ENCODE measurements around the gene LYPD5.

The LYPD5 gene

DNA sequence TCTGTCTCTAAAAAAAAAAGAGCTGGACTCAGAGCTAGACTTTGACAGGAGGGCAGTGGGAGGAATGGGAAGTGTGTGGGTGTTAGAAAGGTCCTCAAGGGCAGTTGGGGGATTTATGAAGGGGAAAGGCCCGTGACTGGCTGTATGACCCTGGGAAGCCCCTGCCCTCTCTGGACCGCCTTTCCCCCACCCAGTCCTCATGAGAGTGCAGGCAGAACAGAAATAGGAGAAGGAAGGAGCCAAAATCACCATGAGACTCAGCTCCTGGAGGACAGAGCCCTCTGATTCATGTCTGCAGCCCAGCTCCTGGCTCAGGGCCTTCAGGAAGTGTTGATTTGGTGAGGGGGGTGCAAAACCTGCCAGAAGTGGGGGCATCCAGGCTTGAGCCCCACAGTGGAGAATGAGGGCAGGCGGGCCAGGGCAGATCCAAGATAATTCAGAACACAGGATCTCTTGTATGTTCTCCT, 38.7 kb downstream of the LYPD5 start:
- TF ChIP-seq, protein P1, sequence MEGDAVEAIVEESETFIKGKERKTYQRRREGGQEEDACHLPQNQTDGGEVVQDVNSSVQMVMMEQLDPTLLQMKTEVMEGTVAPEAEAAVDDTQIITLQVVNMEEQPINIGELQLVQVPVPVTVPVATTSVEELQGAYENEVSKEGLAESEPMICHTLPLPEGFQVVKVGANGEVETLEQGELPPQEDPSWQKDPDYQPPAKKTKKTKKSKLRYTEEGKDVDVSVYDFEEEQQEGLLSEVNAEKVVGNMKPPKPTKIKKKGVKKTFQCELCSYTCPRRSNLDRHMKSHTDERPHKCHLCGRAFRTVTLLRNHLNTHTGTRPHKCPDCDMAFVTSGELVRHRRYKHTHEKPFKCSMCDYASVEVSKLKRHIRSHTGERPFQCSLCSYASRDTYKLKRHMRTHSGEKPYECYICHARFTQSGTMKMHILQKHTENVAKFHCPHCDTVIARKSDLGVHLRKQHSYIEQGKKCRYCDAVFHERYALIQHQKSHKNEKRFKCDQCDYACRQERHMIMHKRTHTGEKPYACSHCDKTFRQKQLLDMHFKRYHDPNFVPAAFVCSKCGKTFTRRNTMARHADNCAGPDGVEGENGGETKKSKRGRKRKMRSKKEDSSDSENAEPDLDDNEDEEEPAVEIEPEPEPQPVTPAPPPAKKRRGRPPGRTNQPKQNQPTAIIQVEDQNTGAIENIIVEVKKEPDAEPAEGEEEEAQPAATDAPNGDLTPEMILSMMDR (IDR thresholded peaks at IDR 0.05; ENCODE audit: insufficient read depth, missing control alignments), result no peak
- DNase-seq (ENCODE audit: insufficient read length, low spot score), result no peak
- FAIRE-seq, result no peak

DNA sequence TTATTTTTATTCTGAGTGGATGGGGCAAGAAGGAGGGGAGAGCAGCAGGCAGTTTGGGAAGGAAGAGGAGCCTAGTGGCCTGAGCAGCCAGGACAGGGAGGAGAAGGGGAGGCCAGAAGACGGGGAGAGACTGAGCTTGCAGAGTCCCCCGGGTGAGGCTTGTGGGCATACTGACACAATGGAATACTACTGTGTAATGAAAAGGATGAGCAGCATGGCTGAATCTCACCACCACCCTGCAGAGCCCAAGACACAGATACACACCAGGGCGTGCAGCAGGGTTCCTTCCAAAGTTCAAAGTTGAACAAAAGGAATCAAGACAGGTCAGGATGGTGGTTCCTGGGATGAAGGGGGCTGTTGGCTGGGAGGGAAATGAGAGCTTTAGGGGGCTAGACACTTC, 39.4 kb downstream of the LYPD5 start:
- no peak for FAIRE-seq
- TF ChIP-seq, protein P1 (IDR thresholded peaks at IDR 0.05; ENCODE audit: insufficient read depth, missing control alignments), result no peak
- no peak for DNase-seq (ENCODE audit: insufficient read length, low spot score)

DNA sequence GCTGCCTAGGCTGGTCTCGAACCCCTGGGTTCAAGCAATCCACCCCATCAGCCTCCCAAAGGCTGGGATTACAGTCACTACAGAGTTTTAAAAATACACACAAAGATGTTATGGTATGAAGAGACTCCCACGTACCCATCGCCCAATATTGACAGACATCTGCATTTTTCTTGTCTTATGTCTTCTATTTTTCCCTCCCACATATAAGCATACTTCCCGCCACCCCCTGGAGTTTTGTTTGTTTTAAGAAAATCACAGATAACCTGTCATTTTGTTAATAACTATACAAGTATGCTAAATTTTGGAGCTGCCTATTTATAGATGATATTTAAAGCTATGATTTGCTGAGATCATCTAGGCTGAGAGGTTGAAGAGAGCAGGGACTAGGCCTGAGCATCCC, 41.3 kb downstream of the LYPD5 start:
- FAIRE-seq (no peak), DNase-seq (ENCODE audit: insufficient read length, low spot score) (no peak)
- TF ChIP-seq, protein P1 (IDR thresholded peaks at IDR 0.05; ENCODE audit: insufficient read depth, missing control alignments), result no peak

DNA sequence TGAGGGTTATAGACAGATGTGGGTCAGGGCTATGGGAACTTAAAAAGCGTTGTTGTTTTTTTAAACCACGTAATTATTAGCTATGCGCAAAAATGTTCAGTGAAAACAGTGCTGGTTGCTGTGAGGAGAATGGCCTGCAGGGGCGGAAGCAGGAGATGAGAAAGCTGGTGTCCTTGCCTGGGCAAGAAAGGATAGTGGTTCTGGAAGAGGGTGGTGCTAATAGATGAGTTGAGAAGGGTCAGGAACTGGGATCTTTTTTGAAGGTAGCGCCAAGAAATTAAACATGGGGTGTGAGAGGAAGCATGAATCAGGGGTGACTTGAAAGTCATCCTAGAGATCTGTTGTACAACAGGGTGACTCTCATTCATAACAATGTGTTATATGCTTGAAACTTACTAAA, 42.7 kb downstream of the LYPD5 start:
- FAIRE-seq (no peak), DNase-seq (ENCODE audit: insufficient read length, low spot score) (no peak)
- TF ChIP-seq, protein P1 (IDR thresholded peaks at IDR 0.05; ENCODE audit: insufficient read depth, missing control alignments), result no peak

DNA sequence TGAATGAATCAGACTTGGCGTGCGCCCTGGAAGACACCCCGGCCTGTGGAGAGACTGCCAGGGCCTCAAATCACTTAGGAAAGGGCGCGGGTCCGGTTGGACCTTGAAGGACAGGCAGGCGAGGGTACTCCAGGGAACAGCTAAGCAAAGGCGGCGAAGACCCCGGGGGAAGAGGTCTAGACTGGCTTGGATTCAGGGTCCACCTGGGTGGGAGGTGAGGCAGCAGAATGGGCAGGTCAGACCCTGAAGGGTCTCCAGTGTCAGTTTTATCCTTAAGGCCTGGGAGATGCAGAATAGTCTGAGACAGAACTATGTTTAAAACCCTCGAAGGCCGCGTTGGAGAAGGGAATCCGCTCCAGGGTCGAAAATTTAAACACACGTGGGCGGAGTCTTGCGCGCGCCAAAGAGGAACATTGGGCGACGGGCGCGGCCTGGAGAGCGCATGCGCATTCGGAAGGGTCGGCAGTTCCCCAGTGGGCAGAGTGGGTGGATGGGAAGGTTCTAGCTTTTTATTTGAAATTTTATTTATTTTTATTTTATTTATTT, 46.9 kb downstream of the LYPD5 start:
- FAIRE-seq (no peak), DNase-seq (ENCODE audit: insufficient read length, low spot score) (no peak)
- TF ChIP-seq, protein P1 (IDR thresholded peaks at IDR 0.05; ENCODE audit: insufficient read depth, missing control alignments), result no peak

DNA sequence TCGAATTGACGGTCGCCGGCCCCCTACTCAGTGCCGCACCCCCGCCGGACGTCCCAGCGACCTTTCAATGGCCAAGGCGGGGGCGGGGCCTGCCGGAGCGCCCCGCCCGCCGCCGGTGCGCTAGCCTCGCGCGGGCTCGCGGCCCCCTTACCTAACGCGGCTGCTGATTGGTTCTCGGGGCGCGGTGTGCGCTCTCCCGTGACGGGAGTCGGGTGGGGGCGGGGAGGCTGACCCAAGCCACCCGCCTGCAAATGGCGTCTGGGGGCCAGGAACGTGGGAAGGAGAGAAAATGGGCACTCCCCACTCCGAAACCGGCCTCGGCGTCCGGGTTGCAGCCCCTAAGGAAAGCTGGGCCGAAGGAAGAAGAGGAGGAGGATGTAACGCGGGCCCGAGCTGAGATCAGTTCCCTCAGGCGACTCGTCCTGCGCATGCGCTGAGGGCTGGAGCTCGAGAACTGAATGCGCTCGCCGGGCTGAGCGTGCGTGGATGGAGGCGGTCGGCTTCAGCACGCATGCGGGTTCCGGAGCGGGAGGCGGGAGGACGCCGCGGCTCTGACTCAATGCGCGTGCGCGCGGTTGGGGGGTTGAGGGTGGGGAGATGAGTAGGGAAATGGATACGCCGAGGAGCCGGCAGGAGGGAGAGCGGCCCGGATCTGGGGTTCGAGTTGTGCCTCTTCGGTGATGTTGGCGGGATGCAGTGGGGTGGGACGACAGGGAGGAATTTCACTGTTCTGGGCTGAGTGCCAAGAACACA, 47.6 kb downstream of the LYPD5 start, which contains the start of gene SMG9:
Gene SMG9, minus strand, starts transcription at position 460 of the 753 bp plus-strand sequence. CDS start 4,221 bp downstream, outside the sequence.
- FAIRE-seq, result no peak
- peak; percentile 94 for DNase-seq (ENCODE audit: insufficient read length, low spot score)
- TF ChIP-seq, protein P1 (IDR thresholded peaks at IDR 0.05; ENCODE audit: insufficient read depth, missing control alignments), result no peak

DNA sequence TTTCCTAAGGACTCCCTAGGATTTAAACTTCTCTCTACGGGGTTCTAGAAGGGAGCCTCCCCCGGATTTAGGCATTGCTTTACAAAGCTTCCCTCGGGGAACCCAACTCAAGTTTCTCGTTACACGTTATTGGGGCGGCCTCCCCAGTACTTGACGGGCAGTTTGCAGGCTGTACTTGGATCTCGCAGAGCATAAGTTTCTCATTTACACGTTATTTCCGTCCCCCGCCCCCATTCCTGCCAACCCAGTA, 48.1 kb downstream of the LYPD5 start:
- TF ChIP-seq, protein P1 (IDR thresholded peaks at IDR 0.05; ENCODE audit: insufficient read depth, missing control alignments), result no peak
- no peak for DNase-seq (ENCODE audit: insufficient read length, low spot score)
- no peak for FAIRE-seq

Data from D721Med (cell line).